Amygdala (tissue), 56 donors: ENCODE measurements around the gene TIMM10.
A peak's percentile ranks its signal among the peaks of the same experiment; 100 is the strongest.
"Not testable (repeated sequence)": the region's sequence is repeated elsewhere in the genome, so short reads cannot be mapped to it uniquely, and the experiment has no call there.

Experiments
- DNase-seq, 56 donors: peaks; one replicate each; lab custom pipeline; 2025; lab: John Stamatoyannopoulos, UW

TIMM10 gene

DNA sequence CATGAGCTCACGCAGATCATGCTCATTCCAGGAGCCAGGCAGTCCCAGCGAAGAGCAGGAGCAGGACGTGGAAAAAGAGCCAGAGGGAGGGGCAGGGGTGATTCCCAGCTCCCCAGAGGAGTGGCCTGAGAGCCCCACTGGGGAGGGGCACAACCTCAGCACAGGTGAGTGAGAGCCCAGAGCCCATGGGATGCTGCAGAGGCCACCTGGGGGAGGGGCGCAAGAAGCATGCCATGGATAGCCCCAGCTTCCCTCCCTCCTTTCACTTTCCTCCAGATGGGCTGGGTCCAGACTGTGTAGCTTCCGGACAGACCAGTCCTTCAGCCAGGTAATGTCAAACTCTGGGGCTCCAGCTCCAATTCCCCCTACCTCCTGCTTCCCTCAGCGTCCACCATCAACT is 13.0 kb upstream of the TIMM10 start:
- DNase-seq = no peak

DNA sequence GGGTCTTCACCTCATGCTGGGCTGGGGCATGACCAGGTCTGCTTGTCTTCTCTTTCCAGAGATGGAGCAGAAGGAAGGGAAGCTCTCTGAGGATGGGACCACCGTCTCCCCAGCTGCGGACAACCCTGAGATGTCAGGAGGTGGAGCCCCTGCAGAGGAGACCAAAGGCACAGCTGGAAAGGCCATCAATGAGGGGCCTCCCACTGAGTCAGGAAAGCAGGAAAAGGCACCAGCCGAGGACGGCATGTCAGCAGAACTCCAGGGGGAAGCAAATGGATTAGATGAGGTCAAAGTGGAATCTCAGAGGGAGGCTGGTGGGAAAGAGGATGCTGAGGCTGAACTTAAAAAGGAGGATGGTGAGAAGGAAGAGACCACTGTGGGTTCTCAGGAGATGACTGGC is 12.0 kb upstream of the TIMM10 start:
- DNase-seq = no peak

DNA sequence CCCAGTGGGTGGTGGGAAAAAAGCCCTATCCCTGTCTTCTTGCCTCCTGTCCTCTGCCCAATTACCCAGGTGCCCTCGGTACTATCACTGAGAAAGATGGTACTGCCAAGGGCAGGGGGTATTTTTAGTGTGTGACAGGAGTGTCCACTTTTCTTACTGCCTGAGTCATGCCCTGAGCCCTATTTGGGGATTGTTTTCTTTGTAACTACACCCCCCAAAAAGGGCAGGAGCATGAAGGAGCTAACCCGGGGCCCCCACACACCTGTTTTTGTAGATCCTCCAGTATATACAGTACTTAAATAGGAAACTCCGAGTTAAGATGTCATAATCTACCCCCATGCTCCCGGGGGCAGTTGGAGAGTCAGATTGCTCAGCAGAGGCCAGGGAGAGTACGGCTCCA is 10.6 kb upstream of the TIMM10 start:
- no peak for DNase-seq

DNA sequence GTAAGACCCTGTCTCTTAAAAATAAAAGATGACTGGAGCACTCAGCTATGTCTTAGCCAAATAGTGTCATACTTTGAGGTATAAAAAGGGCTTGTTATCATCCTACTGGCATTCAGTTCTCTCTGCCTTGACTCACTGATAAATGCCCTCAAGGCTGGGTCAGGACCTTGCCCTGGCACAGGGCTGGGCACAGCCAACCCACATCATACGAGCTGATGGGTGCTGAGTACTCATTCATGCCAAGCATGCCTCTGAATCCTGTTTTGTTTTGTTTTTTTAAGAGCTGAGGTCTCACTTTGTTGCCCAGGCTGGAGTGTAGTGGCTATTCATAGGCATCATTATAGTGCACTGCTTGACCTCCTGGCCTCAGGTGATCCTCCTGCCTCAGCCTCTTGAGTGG is 8.8 kb upstream of the TIMM10 start:
- DNase-seq = no peak

DNA sequence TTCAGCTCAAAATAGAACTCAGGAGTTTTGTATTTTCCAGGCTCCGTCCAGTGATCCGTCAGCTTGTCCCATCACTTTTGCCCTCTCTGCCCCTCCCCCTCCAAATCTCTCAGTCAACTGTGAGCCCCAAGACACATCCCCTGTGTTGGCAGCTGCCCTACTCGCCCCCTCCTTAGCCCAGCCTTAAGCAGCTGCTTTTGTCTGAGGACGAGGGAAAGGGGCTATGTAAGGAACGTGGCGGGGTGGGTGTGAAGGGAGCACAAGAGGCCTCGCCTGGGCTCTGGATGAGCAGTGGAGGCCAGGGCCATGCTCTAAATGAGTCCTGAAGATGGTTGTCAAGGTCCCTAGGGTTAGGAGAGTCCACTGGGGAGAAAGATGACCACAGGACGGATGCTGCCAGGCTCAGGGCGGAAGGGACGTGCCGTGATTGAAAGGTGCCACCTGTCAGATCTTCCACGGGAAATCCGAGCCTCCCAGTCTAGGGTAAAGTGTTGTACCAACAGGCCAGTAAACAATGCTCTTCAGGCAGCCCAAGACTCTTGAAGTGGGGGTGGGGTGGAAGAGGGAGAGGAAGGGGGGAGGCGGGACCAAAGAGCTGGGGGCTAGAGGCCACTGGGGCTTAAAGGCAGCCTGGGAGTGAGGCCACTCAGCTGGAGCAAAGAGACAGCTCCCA is 6.5 kb upstream of the TIMM10 start, which contains the start of gene SMTNL1:
TSS of gene SMTNL1 (plus strand) at position 649 of the 673 bp plus-strand sequence. CDS start 5,048 bp downstream, outside the sequence.
- no peak for DNase-seq

DNA sequence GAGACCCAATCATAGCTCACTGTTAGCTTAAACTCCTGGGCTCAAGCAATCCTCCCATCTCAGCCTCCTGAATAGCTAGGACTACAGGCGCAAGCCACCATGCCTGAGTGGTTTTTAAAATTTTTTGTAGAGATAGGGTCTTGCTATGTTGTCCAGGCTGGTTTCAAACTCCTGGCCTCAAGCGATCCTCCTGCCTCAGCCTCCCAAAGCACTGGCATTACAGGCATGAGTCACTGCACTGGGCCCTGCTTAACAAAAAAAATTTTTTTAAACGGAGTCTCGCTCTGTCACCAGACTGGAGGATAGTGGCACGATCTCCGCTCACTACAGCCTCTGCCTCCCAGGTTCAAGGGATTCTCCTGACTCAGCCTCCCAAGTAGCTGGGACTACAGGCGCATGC is 3.9 kb upstream of the TIMM10 start:
- DNase-seq = not testable (repeated sequence)

DNA sequence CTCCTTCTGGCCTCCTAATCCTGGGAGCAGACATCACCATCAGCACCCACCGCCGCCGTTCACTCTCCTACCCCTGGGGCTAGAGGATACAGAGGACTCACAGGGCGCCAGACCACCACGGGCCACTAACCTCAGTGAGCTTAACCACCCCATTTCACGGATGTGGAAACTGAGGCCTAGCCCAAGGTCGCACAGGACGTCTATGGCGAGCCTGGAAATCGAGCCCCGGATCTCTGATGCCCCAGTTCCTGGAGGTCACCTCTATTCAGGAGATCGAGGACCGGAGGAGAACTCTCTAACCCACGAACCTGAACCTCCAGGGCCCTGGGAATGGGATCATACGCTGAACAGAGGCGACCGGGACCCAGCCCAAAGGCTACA is 349 bp downstream of the TIMM10 start:
- no peak for DNase-seq

DNA sequence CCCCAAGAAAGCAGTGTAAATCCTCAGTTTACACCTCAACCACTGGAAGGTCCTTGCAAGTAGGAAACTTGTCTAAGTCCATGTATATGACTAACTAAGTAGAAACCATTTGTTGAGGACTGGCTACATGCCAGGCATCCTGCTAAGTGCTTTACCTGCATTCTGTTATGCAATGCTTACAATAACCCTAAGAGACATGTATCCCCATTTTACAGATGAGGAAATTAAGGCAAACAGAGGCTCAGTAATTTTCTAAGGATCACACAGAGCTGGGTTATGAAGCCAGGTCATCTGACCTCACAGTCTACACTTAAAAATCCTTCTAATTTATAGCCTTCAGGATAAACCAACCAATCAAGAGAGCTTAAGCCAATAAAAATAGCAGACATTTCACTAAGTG is 1.5 kb downstream of the TIMM10 start:
- DNase-seq = no peak

DNA sequence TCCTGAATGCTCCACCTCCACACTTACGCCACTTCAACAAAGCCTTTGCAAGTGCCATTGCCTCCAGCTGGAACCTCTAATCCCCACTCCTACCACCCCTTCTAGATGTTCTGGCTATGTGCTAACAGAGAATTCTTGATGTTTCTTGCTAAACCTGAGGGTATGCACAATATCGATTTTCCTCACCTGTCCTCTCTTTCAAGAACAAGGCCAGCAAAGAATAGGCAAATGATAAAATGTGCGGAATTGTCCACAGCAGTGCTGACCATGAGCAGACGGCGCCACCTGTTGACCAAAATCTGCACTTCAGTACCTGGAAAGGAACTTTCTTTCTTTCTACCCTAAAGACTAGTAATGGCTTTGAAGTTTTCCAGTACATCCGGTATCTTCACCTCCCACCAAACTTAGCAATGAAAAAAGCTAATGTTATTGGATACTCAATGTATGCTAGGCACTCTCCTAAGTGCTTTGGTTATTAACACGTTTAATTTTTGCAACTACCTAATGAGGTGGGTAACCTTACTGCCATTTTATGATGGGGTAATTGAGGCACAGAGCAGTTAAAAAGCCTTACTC is 3.4 kb downstream of the TIMM10 start:
- peak in 42 of 56 donors; percentile 2 to 85 (median 34) for DNase-seq

DNA sequence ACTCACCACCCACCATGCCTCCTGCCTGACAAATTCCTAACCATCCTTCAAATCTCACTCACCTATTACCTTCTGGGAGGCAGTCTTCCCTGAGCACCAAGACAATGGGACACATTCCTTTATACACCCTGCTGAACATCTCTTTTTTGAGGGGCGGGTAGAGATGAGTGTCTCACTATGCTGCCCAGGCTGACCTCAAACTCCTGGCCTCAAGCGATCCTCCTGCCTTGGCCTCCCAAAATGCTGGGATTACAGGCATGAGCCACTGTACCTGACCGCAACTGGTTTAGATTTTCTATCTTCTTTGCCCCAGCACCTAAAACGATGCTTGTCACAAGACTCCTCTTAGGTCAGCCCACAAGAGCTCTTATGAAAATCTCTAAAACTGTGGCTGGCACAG is 7.1 kb downstream of the TIMM10 start:
- no peak for DNase-seq

DNA sequence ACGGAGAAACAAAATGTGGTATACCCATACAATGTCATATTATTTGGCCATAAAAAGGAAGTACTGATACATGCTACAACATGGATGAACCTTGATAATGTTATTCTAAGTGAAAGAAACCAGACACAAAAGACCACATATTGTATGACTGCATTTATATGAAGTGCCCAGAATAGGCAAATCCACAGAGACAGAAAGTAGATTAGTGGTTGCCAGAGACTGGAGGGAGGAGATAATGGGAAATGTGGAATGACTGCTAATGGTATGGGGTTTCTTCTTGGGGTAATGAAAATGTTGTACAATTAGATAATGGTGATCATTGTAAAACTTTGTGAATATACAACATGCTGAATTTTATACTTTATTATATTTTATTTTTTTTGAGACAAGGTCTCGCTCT is 9.4 kb downstream of the TIMM10 start:
- DNase-seq = no peak

DNA sequence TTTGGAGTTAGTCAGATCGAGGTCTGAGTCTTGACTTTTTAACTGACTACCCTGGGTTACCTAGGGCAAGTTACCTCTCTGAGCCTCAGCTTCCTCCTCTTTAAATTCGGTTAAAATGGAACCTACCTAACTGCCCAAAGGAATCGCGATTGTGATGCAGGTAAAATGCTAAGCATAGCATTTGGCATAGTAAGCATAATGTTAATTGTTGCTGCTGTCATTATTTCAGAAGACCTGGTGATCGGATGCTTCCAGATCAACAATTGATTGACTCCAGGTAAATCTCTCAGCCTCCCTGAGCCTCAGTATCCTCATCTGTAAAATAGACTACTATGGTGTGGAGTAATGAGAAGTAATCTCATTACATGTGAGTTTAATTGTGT is 14.5 kb downstream of the TIMM10 start:
- no peak for DNase-seq

DNA sequence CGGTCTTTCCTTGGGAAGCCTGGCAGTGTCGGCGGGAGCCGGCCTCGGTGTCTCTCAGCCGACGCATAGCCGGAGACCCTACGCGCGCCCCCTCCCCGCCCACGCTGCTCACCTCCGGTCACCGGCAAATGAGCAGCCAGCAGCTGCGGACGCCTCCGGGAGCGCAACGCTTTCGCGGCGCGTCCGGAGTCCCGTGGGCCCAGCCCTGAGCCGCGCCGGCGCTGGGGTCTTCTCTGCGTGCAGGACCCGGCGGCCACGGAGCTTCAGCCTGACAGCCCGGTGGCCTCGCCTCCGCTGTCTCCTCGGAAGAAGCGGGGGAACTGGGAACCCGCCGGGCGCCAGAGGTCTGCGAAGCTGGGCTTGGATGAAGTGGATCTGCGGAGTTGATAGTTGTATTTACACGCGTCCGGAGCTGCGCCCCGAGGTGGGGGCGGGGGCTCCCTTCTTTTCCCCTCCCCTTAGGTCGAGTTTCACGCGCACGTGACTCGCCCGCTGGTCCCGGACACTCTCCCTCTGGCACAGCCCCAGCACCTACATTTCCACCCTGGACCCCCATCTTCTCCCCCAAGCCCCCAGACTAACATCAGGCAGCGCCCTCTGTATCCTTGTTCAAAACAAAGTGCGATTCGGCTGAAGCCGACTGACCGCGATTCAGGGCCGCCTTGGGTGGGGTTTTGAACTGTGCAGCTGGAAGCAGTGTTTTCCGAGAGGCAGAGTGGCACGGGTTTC is 15.1 kb downstream of the TIMM10 start, which contains the start of gene SLC43A1:
TSS of gene SLC43A1 (minus strand) at position 371 of the 729 bp plus-strand sequence. CDS start 1,591 bp downstream, outside the sequence.
- DNase-seq = peak in 9 of 56 donors; percentile 5 to 34 (median 14)

DNA sequence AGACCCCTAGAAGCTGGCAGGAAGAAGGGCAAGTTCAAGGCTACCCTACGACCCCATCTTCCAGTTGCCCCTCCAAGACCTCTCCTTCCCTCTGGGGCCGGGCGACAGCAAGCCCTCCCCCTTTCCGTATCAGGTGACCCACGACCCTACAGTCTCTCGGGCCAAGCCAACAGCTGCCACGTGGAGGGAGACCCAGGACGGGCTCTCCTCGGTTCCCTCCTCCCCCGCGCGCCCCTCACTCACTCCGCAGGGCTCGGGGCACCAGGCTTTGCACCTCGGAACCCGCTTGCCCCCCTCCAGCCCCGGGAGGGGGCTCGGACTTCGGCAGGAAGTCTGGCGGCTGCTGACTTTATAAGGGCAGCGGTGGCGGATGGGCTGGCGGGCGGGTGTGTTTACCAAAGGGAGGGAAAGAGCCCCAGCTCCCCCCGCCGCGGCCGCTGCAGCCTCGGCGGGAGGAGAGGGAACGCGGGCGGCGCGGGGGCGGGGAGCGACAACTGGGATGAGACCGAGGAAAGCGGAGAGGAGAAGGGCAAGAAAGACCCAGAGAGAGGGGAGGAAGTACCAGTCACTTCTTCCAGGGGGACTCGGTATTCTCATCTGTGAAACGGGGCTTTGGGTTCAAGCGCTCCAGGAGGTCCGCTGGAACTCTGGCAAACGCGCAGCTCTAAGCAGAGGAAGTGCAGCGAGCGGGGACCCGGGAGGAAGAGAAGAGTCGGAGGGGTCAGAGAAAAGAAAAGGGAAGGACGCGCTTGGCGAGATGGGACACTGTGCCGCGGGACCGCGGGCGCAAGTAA is 15.8 kb downstream of the TIMM10 start:
- peak in 9 of 56 donors; percentile 6 to 45 (median 26) for DNase-seq

DNA sequence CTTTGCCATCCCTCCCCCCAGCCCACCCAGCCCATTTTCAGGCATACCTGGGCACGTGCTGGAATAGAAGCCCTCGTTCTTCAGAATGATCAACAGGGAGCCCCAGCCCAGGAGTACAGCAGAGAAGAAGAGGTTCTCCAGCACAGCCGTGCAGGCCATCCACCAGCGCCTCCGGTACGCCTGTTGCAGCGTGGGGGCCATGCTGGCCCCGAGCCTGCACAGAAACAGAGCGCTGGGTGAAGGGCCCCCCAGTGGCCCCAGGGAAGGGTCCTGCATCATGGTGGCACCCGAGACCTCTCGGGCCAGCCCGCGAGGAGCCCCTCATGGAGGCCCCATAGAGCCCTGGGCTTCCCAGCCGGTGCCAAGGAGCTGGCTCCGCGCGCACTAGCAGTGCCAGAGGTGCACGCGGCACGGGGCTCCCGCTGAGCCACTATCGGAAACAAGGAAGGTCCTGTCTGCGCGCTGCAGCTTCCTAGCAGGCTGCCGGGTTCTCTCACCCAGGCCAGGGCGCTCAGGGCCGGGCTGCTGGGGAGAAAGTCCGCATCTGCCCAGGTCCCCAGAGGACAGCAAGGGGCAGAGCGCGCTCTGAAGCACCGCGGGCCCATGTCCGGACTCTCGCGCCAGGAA is 16.5 kb downstream of the TIMM10 start:
- peak in 13 of 56 donors; percentile 9 to 41 (median 17) for DNase-seq

DNA sequence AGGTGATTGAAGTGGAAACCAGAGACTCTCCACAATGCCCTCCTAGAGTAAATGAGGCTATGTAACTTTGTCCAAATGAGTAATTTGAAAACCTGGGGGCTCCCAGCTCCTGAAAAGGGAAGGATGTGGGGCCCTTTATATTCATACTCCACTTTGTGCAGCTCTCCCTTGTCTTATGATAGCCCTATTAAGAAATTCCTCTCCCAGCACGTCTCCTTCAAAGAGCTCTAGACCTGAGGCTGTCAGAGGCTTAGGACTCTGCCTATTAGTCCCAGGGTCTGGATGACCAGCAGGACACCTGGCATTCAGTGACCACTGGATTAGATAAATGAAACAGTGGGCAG is 17.1 kb downstream of the TIMM10 start:
- no peak for DNase-seq

DNA sequence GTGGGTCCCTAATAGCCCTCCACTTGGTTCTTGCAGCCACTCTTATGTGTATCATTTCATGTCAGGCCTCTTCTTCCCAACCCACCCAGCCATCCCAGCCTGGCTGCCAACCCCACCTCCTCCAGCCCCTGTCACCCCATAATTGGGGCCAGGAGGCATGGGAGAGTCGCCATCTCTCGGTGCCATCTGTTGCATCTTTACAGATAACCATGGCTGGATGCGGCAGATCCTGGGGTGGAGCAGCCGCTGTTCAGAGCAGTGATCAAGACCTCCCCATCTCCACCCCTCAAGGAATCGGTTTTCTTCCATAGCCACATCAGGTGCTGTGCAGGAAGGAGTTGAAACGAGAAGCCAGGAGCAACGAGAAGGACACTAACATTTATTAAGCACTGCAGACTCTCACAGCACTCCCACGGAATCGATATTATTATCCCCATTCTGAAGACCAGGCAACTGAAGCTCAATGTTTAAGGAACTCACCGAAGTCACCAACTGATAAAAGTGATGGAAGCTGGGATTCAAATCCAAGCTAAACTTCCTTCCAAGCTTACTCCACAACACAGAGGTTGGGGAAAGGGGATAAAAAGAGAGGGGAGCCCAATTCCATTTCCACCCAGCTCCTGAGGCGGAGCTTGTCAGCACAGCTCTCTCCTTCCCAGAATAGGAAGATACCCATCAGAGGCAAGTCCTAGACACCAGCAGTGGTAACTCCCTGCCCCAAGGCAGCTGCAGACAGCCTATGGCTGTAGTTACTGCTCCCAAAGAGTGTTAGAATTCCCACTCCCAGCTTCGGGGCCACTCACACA is 17.7 kb downstream of the TIMM10 start:
- DNase-seq = peak in 1 of 56 donors; percentile 4

DNA sequence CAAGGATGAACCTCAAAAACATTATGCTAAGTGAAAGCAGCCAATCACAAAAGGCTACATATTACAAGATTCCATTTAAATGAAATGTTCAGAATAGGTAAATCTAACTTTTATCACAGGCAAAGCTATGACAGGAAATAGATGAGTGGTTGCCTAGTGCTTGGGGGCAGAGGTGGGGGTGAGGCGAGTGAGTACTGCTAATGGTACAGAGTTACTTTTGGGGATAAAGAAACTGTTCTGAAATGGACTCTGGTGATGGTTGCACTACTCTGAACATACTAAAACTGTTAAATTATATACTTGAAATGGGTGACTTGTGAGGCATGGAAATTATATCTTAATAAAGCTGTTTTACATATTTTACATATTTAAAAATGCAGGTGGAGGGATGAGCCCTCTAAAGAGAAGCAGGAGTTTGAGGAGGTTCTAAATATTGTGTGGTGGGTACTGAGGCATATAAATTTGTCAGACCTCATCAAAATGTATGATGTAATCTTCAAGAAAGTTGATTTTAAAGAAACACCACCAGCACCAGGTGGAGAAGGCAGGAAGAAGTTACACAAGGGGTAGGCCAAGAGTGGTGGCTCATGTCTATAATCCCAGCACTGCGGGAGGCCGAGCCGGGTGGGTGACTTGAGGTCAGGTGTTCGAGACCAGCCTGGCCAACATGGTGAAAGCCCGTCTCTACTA is 18.7 kb downstream of the TIMM10 start:
- no peak for DNase-seq
